Measurements from ENCODE around the gene TDRD10. TPM values are rescaled to one million over a fixed set of nuclear protein-coding genes. Genes with fewer than 3 reads are reported as not detected.

Gene TDRD10
- total and polyA plus RNA-seq, 4 donors = 1.9 to 12.6 (median 7.3) TPM

- WGBS, 2 donors = 17 to 50% methylated on average over 1 of the region's 1 CpG
- no peak overlapping the region for H3K9ac ChIP-seq (ENCODE audit: insufficient read depth in 1 of 2, low read length in 2 of 2)
- ATAC-seq (ENCODE audit: insufficient read depth, low FRiP score) = no peak
- no peak overlapping the region for H3K4me3 ChIP-seq
- peak overlapping the region in 1 of 2 donors; percentile 10 for H3K27ac ChIP-seq (ENCODE audit: low read depth in 1 of 2, low read length in 1 of 2)
- H3K9me3 ChIP-seq (ENCODE audit: control insufficient read depth in 4 of 4, insufficient read depth in 3 of 4, low read length in 3 of 4) = no peaks in the 10 kb centered on the region
- H3K27me3 ChIP-seq (ENCODE audit: control insufficient read depth in 3 of 3, insufficient read depth in 3 of 3, low read length in 2 of 3) = no peaks in the 10 kb centered on the region
- H3K4me1 ChIP-seq (ENCODE audit: control insufficient read depth in 5 of 5, insufficient read depth in 5 of 5, low read length in 5 of 5) = no peaks in the 10 kb centered on the region
- TF ChIP-seq, protein P1, sequence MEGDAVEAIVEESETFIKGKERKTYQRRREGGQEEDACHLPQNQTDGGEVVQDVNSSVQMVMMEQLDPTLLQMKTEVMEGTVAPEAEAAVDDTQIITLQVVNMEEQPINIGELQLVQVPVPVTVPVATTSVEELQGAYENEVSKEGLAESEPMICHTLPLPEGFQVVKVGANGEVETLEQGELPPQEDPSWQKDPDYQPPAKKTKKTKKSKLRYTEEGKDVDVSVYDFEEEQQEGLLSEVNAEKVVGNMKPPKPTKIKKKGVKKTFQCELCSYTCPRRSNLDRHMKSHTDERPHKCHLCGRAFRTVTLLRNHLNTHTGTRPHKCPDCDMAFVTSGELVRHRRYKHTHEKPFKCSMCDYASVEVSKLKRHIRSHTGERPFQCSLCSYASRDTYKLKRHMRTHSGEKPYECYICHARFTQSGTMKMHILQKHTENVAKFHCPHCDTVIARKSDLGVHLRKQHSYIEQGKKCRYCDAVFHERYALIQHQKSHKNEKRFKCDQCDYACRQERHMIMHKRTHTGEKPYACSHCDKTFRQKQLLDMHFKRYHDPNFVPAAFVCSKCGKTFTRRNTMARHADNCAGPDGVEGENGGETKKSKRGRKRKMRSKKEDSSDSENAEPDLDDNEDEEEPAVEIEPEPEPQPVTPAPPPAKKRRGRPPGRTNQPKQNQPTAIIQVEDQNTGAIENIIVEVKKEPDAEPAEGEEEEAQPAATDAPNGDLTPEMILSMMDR (IDR thresholded peaks at IDR 0.05; ENCODE audit: control extremely low read depth, extremely low read depth) = no peak
- no peak for DNase-seq
- peaks cover 26 to 38% (median 31%) of the 10 kb centered on the region in 4 donors for H3K36me3 ChIP-seq (ENCODE audit: control insufficient read depth in 4 of 4, insufficient read depth in 4 of 4, low read length in 4 of 4)
Measured at GRCh38 chr1:154548028-154548427, 46.0 kb downstream of the TDRD10 start.

DNA sequence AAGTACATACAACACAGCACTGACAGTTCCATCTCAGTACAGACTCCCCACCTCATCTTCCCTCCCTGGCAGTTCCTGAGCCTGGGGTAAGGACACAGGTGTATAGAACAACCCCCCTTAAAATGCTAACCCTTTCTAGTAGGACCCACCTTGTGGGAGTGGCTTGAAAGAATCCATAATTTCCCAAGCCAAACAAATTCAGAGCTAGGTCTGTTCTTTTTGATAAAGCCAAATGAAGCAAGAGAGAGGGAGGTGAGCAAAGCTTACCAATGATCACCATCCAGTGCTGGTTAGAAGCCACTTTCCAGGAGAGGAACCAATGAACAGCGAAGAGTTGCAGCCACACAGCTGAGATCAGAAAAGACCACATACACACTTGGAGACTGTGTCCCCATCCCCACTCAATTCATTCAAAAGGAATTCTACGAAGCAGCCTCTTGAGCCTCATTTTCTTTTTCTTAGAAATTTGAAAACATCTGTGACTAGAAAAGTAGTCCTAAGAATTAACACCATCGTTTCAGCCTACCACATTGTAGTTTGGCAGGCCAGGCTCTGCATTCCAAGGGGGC is 47.3 kb downstream of the TDRD10 start:
- DNase-seq = no peak
- no peak for ATAC-seq (ENCODE audit: insufficient read depth, low FRiP score)
- H3K9ac ChIP-seq (ENCODE audit: insufficient read depth in 1 of 2, low read length in 2 of 2) = no peak overlapping the region
- peaks cover 32 to 47% (median 42%) of the 10 kb centered on the region in 4 donors for H3K36me3 ChIP-seq (ENCODE audit: control insufficient read depth in 4 of 4, insufficient read depth in 4 of 4, low read length in 4 of 4)
- no peaks in the 10 kb centered on the region for H3K9me3 ChIP-seq (ENCODE audit: control insufficient read depth in 4 of 4, insufficient read depth in 3 of 4, low read length in 3 of 4)
- 83 to 88% methylated on average over 3 of the region's 3 CpGs for WGBS, 2 donors
- no peak overlapping the region for H3K4me3 ChIP-seq
- no peak overlapping the region for H3K27ac ChIP-seq (ENCODE audit: low read depth in 1 of 2, low read length in 1 of 2)
- no peaks in the 10 kb centered on the region for H3K27me3 ChIP-seq (ENCODE audit: control insufficient read depth in 3 of 3, insufficient read depth in 3 of 3, low read length in 2 of 3)
- H3K4me1 ChIP-seq (ENCODE audit: control insufficient read depth in 5 of 5, insufficient read depth in 5 of 5, low read length in 5 of 5) = no peaks in the 10 kb centered on the region
- TF ChIP-seq, protein P1 (IDR thresholded peaks at IDR 0.05; ENCODE audit: control extremely low read depth, extremely low read depth) = no peak

DNA sequence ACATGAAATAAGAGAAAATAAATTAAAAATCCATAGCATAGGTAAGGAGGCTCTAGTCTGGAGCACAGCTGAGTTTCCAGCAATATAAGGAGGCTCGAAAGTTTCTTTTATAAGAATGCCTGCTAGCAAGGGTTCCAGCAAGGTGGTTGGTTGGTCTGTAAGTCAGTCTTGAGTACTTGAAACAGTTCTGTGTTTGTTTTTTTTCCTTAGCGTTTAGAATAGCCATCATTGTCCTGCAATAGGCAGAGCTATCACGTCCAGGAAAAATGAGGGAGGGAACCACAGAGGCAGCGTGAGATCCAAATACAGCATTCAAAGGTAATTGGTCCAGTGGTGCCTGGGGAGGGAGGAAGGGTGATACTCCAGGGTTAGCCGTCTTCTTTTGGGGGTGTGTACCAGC is 48.1 kb downstream of the TDRD10 start:
- H3K9ac ChIP-seq (ENCODE audit: insufficient read depth in 1 of 2, low read length in 2 of 2) = no peak overlapping the region
- ATAC-seq (ENCODE audit: insufficient read depth, low FRiP score) = no peak
- DNase-seq = no peak
- peaks cover 36 to 55% (median 50%) of the 10 kb centered on the region in 4 donors for H3K36me3 ChIP-seq (ENCODE audit: control insufficient read depth in 4 of 4, insufficient read depth in 4 of 4, low read length in 4 of 4)
- H3K4me3 ChIP-seq = no peak overlapping the region
- TF ChIP-seq, protein P1 (IDR thresholded peaks at IDR 0.05; ENCODE audit: control extremely low read depth, extremely low read depth) = no peak
- no peaks in the 10 kb centered on the region for H3K9me3 ChIP-seq (ENCODE audit: control insufficient read depth in 4 of 4, insufficient read depth in 3 of 4, low read length in 3 of 4)
- H3K4me1 ChIP-seq (ENCODE audit: control insufficient read depth in 5 of 5, insufficient read depth in 5 of 5, low read length in 5 of 5) = no peaks in the 10 kb centered on the region
- no peaks in the 10 kb centered on the region for H3K27me3 ChIP-seq (ENCODE audit: control insufficient read depth in 3 of 3, insufficient read depth in 3 of 3, low read length in 2 of 3)
- 59 to 73% methylated on average over 5 of the region's 5 CpGs for WGBS, 2 donors
- no peak overlapping the region for H3K27ac ChIP-seq (ENCODE audit: low read depth in 1 of 2, low read length in 1 of 2)

GRCh38 chr1:154550657-154551056 is 48.6 kb downstream of the TDRD10 start:
- DNase-seq (no peak), ATAC-seq (ENCODE audit: insufficient read depth, low FRiP score) (no peak)
- Histone ChIP-seq H3K27ac (ENCODE audit: low read depth in 1 of 2, low read length in 1 of 2) (no peak overlapping the region), H3K9me3 (ENCODE audit: control insufficient read depth in 4 of 4, insufficient read depth in 3 of 4, low read length in 3 of 4) (no peaks in the 10 kb centered on the region), H3K9ac (ENCODE audit: insufficient read depth in 1 of 2, low read length in 2 of 2) (no peak overlapping the region), H3K36me3 (ENCODE audit: control insufficient read depth in 4 of 4, insufficient read depth in 4 of 4, low read length in 4 of 4) (peaks cover 41 to 60% (median 55%) of the 10 kb centered on the region in 4 donors), H3K4me3 (no peak overlapping the region), H3K4me1 (ENCODE audit: control insufficient read depth in 5 of 5, insufficient read depth in 5 of 5, low read length in 5 of 5) (peaks cover 0 to 2% (median 0%) of the 10 kb centered on the region in 5 donors), H3K27me3 (ENCODE audit: control insufficient read depth in 3 of 3, insufficient read depth in 3 of 3, low read length in 2 of 3) (no peaks in the 10 kb centered on the region)
- WGBS, 2 donors = 74 to 83% methylated on average over 6 of the region's 6 CpGs
- TF ChIP-seq, protein P1 (IDR thresholded peaks at IDR 0.05; ENCODE audit: control extremely low read depth, extremely low read depth) = no peak

Measured in lung (tissue), 12 donors.